ENCODE data around the gene SH3GL1. TPM values are rescaled to one million over a fixed set of nuclear protein-coding genes. Genes with fewer than 3 reads are reported as not detected.

The SH3GL1 gene
- total and polyA plus RNA-seq, 8 donors = 25.9 to 34.2 (median 27.6) TPM

GRCh38 chr19:4368128-4368820 is 32.1 kb downstream of the SH3GL1 start:
- FAIRE-seq = no peak
- peaks cover 7 to 27% (median 18%) of the 10 kb centered on the region in 3 donors for H3K4me1 ChIP-seq

GRCh38 chr19:4367781-4368127 is 32.6 kb downstream of the SH3GL1 start:
- H3K4me1 ChIP-seq = peaks cover 7 to 27% (median 14%) of the 10 kb centered on the region in 3 donors
- no peak overlapping the region for H3K27ac ChIP-seq
- TF ChIP-seq CTCF (IDR thresholded peaks at IDR 0.05) = no peak
- no peaks in the 10 kb centered on the region for H3K27me3 ChIP-seq
- no peak overlapping the region for H3K4me3 ChIP-seq
- no peak for ATAC-seq
- intact Hi-C loops (cut with DNase I) = no loop called here
- no peaks in the 10 kb centered on the region for H3K9me3 ChIP-seq
- DNase-seq = peak in 1 of 6 donors; percentile 14
- 86 to 87% methylated on average over 13 of the region's 13 CpGs for WGBS, 2 donors
- peaks cover 3 to 18% (median 9%) of the 10 kb centered on the region in 3 donors for H3K36me3 ChIP-seq
- FAIRE-seq = no peak

More at GRCh38 chr19:4368128-4368820, 32.1 kb downstream of the SH3GL1 start:
- Histone ChIP-seq H3K9me3 (no peaks in the 10 kb centered on the region), H3K4me3 (no peak overlapping the region), H3K36me3 (peaks cover 3 to 13% (median 6%) of the 10 kb centered on the region in 3 donors), H3K27ac (peak overlapping the region in 2 of 4 donors; percentile 42 to 62), H3K27me3 (no peaks in the 10 kb centered on the region)
- DNase-seq (peak in 4 of 6 donors; percentile 17 to 65 (median 33)), ATAC-seq (no peak)
- WGBS, 2 donors = 64 to 70% methylated on average over 19 of the region's 19 CpGs
- intact Hi-C loops (cut with DNase I) = no loop called here
- no peak for TF ChIP-seq CTCF (IDR thresholded peaks at IDR 0.05)

GRCh38 chr19:4367336-4367723 is 33.0 kb downstream of the SH3GL1 start:
- WGBS, 2 donors = 89 to 92% methylated on average over 10 of the region's 10 CpGs
- no peak for FAIRE-seq
- Histone ChIP-seq H3K4me1 (peaks cover 7 to 27% (median 14%) of the 10 kb centered on the region in 3 donors), H3K4me3 (no peak overlapping the region), H3K27ac (no peak overlapping the region), H3K9me3 (no peaks in the 10 kb centered on the region), H3K27me3 (no peaks in the 10 kb centered on the region), H3K36me3 (peaks cover 4 to 21% (median 11%) of the 10 kb centered on the region in 3 donors)
- ATAC-seq = no peak
- peak in 2 of 6 donors; percentile 13 to 20 for DNase-seq
- intact Hi-C loops (cut with DNase I) = no loop called here
- no peak for TF ChIP-seq CTCF (IDR thresholded peaks at IDR 0.05)

- Histone ChIP-seq H3K9me3 (no peaks in the 10 kb centered on the region), H3K4me3 (no peak overlapping the region), H3K36me3 (peaks cover 7 to 27% (median 17%) of the 10 kb centered on the region in 3 donors), H3K27ac (no peak overlapping the region), H3K4me1 (peaks cover 7 to 27% (median 13%) of the 10 kb centered on the region in 3 donors), H3K27me3 (no peaks in the 10 kb centered on the region)
- 85 to 90% methylated on average over 15 to 16 of the region's 16 CpGs for WGBS, 2 donors
- DNase-seq (no peak), ATAC-seq (no peak), FAIRE-seq (no peak)
- intact Hi-C loops (cut with DNase I) = no loop called here
- no peak for TF ChIP-seq CTCF (IDR thresholded peaks at IDR 0.05)
Observed at GRCh38 chr19:4366666-4367335, 33.5 kb downstream of the SH3GL1 start.

Data from pancreas (tissue), 10 donors.